K562 (cell line): ENCODE results near the gene RHBDL3. TPM values are rescaled to one million over a fixed set of nuclear protein-coding genes. Genes with fewer than 3 reads are reported as not detected.

Experiments used
- CC2D1A ChIP-seq: fragments of 450-650 bp; IDR thresholded peaks from 2 replicates; pipeline ENCODE4 v1.6.1; 2017; ENCODE audit warnings: mild to moderate bottlenecking
- ILF3 ChIP-seq: fragments of 450-650 bp; IDR thresholded peaks from 2 replicates; pipeline ENCODE4 v1.6.1; 2018; ENCODE audit warnings: antibody characterized with exemption, mild to moderate bottlenecking, moderate library complexity, borderline replicate concordance
- JUN ChIP-seq, 2 experiments: sonication (generic) in 1 of 2; formaldehyde crosslinking in 1 of 2; IDR thresholded peaks; 2 replicates each; pipeline versions ENCODE4 v1.6.1 to v1.8.0; 2012 to 2022; ENCODE audit warnings: borderline replicate concordance in 2 of 2, mild to moderate bottlenecking in 2 of 2, improper control_type of control experiment in 1 of 2, low read depth in 1 of 2, low read length in 1 of 2, missing genetic modification reagents in 1 of 2
- JUND ChIP-seq, 2 experiments: IDR thresholded peaks; 2 replicates in 1 of 2; 3 replicates in 1 of 2; pipeline ENCODE4 v1.6.1; 2011; ENCODE audit warnings: borderline replicate concordance in 2 of 2, low read depth in 2 of 2, low read length in 2 of 2, improper control_type of control experiment in 1 of 2, missing biosample characterization in 1 of 2, missing genetic modification characterization in 1 of 2, missing genetic modification reagents in 1 of 2
- PCBP2 ChIP-seq: fragments of 200-400 bp; formaldehyde crosslinking; IDR thresholded peaks from 2 replicates; pipeline ENCODE4 v1.6.1; 2018; ENCODE audit warnings: low read length, low read depth, mild to moderate bottlenecking, moderate library complexity; ENCODE audit not compliant: poor library complexity, severe bottlenecking
- PHF21A ChIP-seq: fragments of 450-650 bp; IDR thresholded peaks from 2 replicates; pipeline ENCODE4 v1.6.1; 2017; ENCODE audit warnings: low read depth, borderline replicate concordance
- PTRF ChIP-seq: fragments of 450-650 bp; IDR thresholded peaks from 2 replicates; pipeline ENCODE4 v1.6.1; 2016; ENCODE audit warnings: mild to moderate bottlenecking, missing genetic modification characterization, missing compliant biosample characterization
- RUNX1 ChIP-seq: sonication (generic); IDR thresholded peaks from 2 replicates; pipeline ENCODE4 v1.6.1; 2016; ENCODE audit warnings: antibody characterized with exemption, low read depth
- SLC30A9 ChIP-seq: fragments of 250-450 bp; sonication (Bioruptor Pico); IDR thresholded peaks from 2 replicates; pipeline ENCODE4 v1.8.0; 2022; ENCODE audit warnings: mild to moderate bottlenecking, moderate library complexity
- SMAD1 ChIP-seq: fragments of 150-350 bp; IDR thresholded peaks from 2 replicates; pipeline ENCODE4 v1.6.1; 2014; ENCODE audit warnings: low read length, low read depth; ENCODE audit not compliant: partially characterized antibody
- SREBF2 ChIP-seq: sonication (generic); formaldehyde crosslinking; IDR thresholded peaks from 2 replicates; pipeline ENCODE4 v1.4.0; 2020; ENCODE audit warnings: mild to moderate bottlenecking, missing genetic modification reagents
- ZBTB17 ChIP-seq: fragments of 450-650 bp; formaldehyde crosslinking; IDR thresholded peaks from 2 replicates; pipeline ENCODE4 v1.4.0; 2020; ENCODE audit warnings: mild to moderate bottlenecking
- ZKSCAN8 ChIP-seq: fragments of 200-800 bp; sonication (Bioruptor generic); IDR thresholded peaks from 2 replicates; pipeline ENCODE4 v1.6.1; 2016; ENCODE audit warnings: missing genetic modification characterization, missing compliant biosample characterization
- ZNF212 ChIP-seq: fragments of 450-650 bp; formaldehyde crosslinking; IDR thresholded peaks from 2 replicates; pipeline ENCODE4 v1.4.0; 2020; ENCODE audit warnings: mild to moderate bottlenecking
- ZNF347 ChIP-seq: fragments of 450-650 bp; formaldehyde crosslinking; IDR thresholded peaks from 2 replicates; pipeline ENCODE4 v1.4.0; 2020; ENCODE audit warnings: low read depth, mild to moderate bottlenecking, moderate library complexity
- ZNF444 ChIP-seq: fragments of 250-450 bp; sonication (Bioruptor Pico); IDR thresholded peaks from 2 replicates; pipeline ENCODE4 v1.4.0; 2020; ENCODE audit warnings: mild to moderate bottlenecking, moderate library complexity
- ZNF518B ChIP-seq: fragments of 250-450 bp; sonication (Bioruptor Pico); IDR thresholded peaks from 2 replicates; pipeline ENCODE4 v1.5.0; 2021; ENCODE audit warnings: mild to moderate bottlenecking, moderate library complexity
- ZNF589 ChIP-seq: fragments of 200-800 bp; sonication (Bioruptor generic); IDR thresholded peaks from 2 replicates; pipeline ENCODE4 v1.6.1; 2016; ENCODE audit warnings: low read depth, missing genetic modification characterization, missing compliant biosample characterization
- polyA plus RNA-seq, 8 experiments: library from polyadenylated mRNA; depleted of rRNA in 4 of 8; stranded (reverse) in 5 of 8; unstranded in 3 of 8; fragments of >200 nt; fragmentation: Nextera tagmentation in 2 of 8; fragmentation: Illumina TruSeq in 1 of 8; extraction: Ambion mirVana in 2 of 8; extraction: Trizol in 1 of 8; gene quantifications; 2 replicates each; pipeline versions ENCODE4 v1.2.1 to v1.2.3, GENCODE V29; 2011 to 2014; ENCODE audit warnings: inconsistent platforms in 1 of 8, missing spikeins in 1 of 8
- total RNA-seq, 7 experiments: library from RNA; depleted of rRNA in 6 of 7; stranded (reverse); fragments of >200 nt in 6 of 7; fragmentation: Illumina TruSeq in 2 of 7; extraction: Trizol in 2 of 7; gene quantifications; 2 replicates each; pipeline versions ENCODE4 v1.2.1 to v1.2.3, GENCODE V29; 2011 to 2021; ENCODE audit warnings: low replicate concordance in 1 of 7
- TF ChIP-seq, protein P1 (sequence below): sonication (generic); formaldehyde crosslinking; IDR thresholded peaks from 2 replicates; pipeline ENCODE4 v1.8.0; 2022; ENCODE audit warnings: mild to moderate bottlenecking, missing genetic modification reagents
- TF ChIP-seq, protein P2 (sequence below): sonication (generic); formaldehyde crosslinking; IDR thresholded peaks from 2 replicates; pipeline ENCODE4 v1.8.1; 2023; ENCODE audit warnings: mild to moderate bottlenecking, missing genetic modification reagents

The RHBDL3 gene
- total and polyA plus RNA-seq, 9 of the 15 experiments (the other 6 are each of a cell fraction or from before 2014, with no cell fraction given) = 0.06 to 0.31 (median 0.09) TPM; not detected in 4

DNA sequence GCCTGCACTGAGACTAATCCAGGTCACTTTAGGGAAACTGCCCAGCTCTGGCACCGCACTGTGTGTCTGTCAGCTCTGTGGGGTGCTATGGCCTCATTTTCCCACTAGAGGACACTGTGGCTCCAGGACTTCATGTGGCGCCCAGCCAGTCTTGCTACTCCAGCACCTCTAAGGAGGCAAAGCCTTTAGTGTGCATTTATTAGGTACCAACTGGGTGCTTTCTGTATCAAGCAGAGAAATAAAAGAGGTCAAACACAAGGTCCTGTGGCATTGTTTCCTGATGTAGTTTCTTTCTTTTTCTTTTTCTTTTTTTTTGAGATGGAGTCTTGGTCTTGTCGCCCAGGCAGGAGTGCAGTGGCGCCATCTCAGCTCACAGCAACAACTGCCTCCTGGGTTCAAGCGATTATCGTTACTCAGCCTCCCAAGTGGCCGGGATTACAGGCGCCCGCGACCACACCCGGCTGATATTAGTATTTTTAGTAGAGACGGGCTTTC, 12.5 kb upstream of the RHBDL3 start (continued):
- TF ChIP-seq ILF3 (no peak), ZNF444 (CRISPR knock-in tag) (no peak), SREBF2 (CRISPR knock-in tag) (no peak), PHF21A (no peak), SMAD1 (no peak), RUNX1 (no peak), ZNF589 (CRISPR knock-in tag) (no peak), PCBP2 (no peak), ZNF518B (no peak), JUND (IDR thresholded peaks at IDR 0.05; ENCODE audit: borderline replicate concordance, low read depth, low read length) (peak; percentile 63), JUND (tag; IDR thresholded peaks at IDR 0.05; ENCODE audit: borderline replicate concordance, low read depth, low read length) (no peak; the same call in 2 of the 3 replicates), ZNF347 (CRISPR knock-in tag) (no peak), SLC30A9 (CRISPR knock-in tag) (no peak), PTRF (tag) (no peak), ZNF212 (no peak), ZKSCAN8 (CRISPR knock-in tag) (peak; percentile 98), JUN (IDR thresholded peaks at IDR 0.05; ENCODE audit: borderline replicate concordance, low read depth, low read length) (peak; percentile 33; the same call in 1 of the 2 replicates), JUN (CRISPR knock-in tag; IDR thresholded peaks at IDR 0.05; ENCODE audit: borderline replicate concordance) (no peak), ZBTB17 (no peak), CC2D1A (peak; percentile 73)
- TF ChIP-seq, protein P1, sequence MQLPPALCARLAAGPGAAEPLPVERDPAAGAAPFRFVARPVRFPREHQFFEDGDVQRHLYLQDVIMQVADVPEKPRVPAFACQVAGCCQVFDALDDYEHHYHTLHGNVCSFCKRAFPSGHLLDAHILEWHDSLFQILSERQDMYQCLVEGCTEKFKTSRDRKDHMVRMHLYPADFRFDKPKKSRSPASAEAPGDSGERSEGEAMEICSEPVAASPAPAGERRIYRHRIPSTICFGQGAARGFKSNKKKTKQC (CRISPR knock-in tag) = no peak
- TF ChIP-seq, protein P2, sequence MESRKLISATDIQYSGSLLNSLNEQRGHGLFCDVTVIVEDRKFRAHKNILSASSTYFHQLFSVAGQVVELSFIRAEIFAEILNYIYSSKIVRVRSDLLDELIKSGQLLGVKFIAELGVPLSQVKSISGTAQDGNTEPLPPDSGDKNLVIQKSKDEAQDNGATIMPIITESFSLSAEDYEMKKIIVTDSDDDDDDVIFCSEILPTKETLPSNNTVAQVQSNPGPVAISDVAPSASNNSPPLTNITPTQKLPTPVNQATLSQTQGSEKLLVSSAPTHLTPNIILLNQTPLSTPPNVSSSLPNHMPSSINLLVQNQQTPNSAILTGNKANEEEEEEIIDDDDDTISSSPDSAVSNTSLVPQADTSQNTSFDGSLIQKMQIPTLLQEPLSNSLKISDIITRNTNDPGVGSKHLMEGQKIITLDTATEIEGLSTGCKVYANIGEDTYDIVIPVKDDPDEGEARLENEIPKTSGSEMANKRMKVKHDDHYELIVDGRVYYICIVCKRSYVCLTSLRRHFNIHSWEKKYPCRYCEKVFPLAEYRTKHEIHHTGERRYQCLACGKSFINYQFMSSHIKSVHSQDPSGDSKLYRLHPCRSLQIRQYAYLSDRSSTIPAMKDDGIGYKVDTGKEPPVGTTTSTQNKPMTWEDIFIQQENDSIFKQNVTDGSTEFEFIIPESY (CRISPR knock-in tag) = peak; percentile 68
